Middle frontal gyrus (tissue), 1 donor: Measurements from ENCODE around the gene PDE1C.
"Not testable (repeated sequence)": the region's sequence is repeated elsewhere in the genome, so short reads cannot be mapped to it uniquely, and the experiment has no call there.

Source experiments
- DNase-seq: peaks from one replicate; pipeline ENCODE4 v3.0.0-alpha.2; 2015; ENCODE audit warnings: low spot score; ENCODE audit errors: extremely low spot score

Gene PDE1C

GRCh38 chr7:31855530-31855929 lies 214.7 kb downstream of the PDE1C start:
- DNase-seq: no peak

GRCh38 chr7:31853380-31853779 lies 216.8 kb downstream of the PDE1C start:
- DNase-seq: no peak

GRCh38 chr7:31852462-31852861 lies 217.7 kb downstream of the PDE1C start:
- DNase-seq: no peak

GRCh38 chr7:31851119-31851518 lies 219.1 kb downstream of the PDE1C start:
- no peak for DNase-seq

- no peak for DNase-seq
Observed at GRCh38 chr7:31850601-31851000, 219.6 kb downstream of the PDE1C start.

GRCh38 chr7:31850066-31850465 lies 220.1 kb downstream of the PDE1C start:
- no peak for DNase-seq

- DNase-seq: no peak
Observed at GRCh38 chr7:31835471-31835870, 234.7 kb downstream of the PDE1C start.

GRCh38 chr7:31833625-31834024 lies 236.6 kb downstream of the PDE1C start:
- not testable (repeated sequence) for DNase-seq

- no peak for DNase-seq
Observed at GRCh38 chr7:31828520-31828919, 241.7 kb downstream of the PDE1C start.

- no peak for DNase-seq
Observed at GRCh38 chr7:31825576-31825975, 244.6 kb downstream of the PDE1C start.

- DNase-seq: no peak
Observed at GRCh38 chr7:31819031-31819430, 251.2 kb downstream of the PDE1C start.

GRCh38 chr7:31816810-31817209 lies 253.4 kb downstream of the PDE1C start:
- no peak for DNase-seq

GRCh38 chr7:31815796-31816195 lies 254.4 kb downstream of the PDE1C start:
- DNase-seq: no peak

- no peak for DNase-seq
Observed at GRCh38 chr7:31814187-31814586, 256.0 kb downstream of the PDE1C start.

GRCh38 chr7:31811650-31812461 lies 258.4 kb downstream of the PDE1C start:
- DNase-seq: no peak

- no peak for DNase-seq
Observed at GRCh38 chr7:31805209-31805818, 264.9 kb downstream of the PDE1C start.

GRCh38 chr7:31796375-31796774 lies 273.8 kb downstream of the PDE1C start:
- no peak for DNase-seq

- DNase-seq: no peak
Observed at GRCh38 chr7:31794851-31795344, 275.3 kb downstream of the PDE1C start.

GRCh38 chr7:31791881-31792280 lies 278.3 kb downstream of the PDE1C start:
- no peak for DNase-seq

- DNase-seq: no peak
Observed at GRCh38 chr7:31788883-31789680, 281.1 kb downstream of the PDE1C start.

GRCh38 chr7:31788445-31788844 lies 281.8 kb downstream of the PDE1C start:
- no peak for DNase-seq

GRCh38 chr7:31786326-31786725 lies 283.9 kb downstream of the PDE1C start:
- no peak for DNase-seq
